Left ventricle myocardium superior (tissue), 1 donor: ENCODE results near the gene FHL5. TPM values are rescaled to one million over a fixed set of nuclear protein-coding genes. Genes with fewer than 3 reads are reported as not detected.
A peak's percentile ranks its signal among the peaks of the same experiment; 100 is the strongest.
"Not testable (repeated sequence)": the region's sequence is repeated elsewhere in the genome, so short reads cannot be mapped to it uniquely, and the experiment has no call there.

Experiments
- ATAC-seq: fragments of 200-7000 bp; cut with Tn5 transposase; one replicate; pipeline ENCODE4 v1.9.1; 2020; ENCODE audit warnings: mild to moderate bottlenecking, moderate library complexity
- DNase-seq: peaks from one replicate; pipeline ENCODE4 v3.0.0-alpha.2; 2020
- intact Hi-C: fragments of 100-400 bp; cut with micrococcal nuclease; formaldehyde crosslinking; loops from one replicate; pipeline ENCODE4 v1.11.0; 2022
- total RNA-seq: library from RNA; stranded (reverse); fragmentation: NEBNext Ultra II Directional; extraction: Animal tissue kit (Norgen Biotek cat#: 25700); gene quantifications from one replicate; pipeline ENCODE4 v1.2.1, GENCODE V29; 2021
- donor health status: DM: no; HTN: yes; CAD: no; lungs with severe emphysema.

Gene FHL5
- total RNA-seq, 1 donor from 2014 or later = 6.9 TPM

DNA sequence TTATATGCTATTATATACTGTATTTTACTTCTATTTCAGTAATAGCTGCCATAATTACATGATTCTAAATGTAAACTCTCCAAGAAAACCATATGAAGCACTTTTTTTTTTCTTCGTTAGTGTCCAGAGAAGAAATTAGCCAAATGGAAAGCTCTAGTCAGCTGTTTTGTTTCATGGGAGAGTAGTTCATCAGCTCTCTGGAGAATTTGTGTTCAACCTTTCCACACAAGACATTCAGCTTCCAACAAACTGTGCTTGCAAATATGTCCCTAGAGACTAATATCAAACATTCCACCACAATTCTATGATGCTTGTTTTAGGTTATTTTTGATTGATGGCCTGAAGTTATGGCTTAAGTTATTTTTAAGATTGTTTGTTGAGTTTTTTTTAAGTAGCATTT is 19.5 kb downstream of the FHL5 start:
- intact Hi-C loops = no loop called here
- peak; percentile 39 for ATAC-seq
- no peak for DNase-seq

DNA sequence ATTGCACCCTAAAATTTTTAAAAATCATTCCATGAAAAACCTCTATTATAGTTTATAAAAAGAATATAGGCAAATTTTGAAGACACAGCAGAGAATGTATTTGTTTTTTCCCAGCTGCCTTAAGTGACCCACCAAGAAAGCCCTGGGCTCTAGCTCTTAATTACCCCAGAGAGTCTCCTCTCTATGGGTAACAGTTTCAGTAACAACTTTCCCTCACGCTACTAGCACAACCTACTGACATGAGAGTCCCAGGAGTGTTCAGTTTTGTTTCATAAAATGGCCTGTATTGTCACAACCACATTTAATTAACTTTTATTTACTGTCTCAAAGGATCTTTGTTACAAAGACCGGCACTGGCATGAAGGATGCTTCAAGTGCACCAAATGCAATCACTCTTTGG is 41.5 kb downstream of the FHL5 start:
- intact Hi-C loops = no loop called here
- ATAC-seq (no peak), DNase-seq (no peak)

DNA sequence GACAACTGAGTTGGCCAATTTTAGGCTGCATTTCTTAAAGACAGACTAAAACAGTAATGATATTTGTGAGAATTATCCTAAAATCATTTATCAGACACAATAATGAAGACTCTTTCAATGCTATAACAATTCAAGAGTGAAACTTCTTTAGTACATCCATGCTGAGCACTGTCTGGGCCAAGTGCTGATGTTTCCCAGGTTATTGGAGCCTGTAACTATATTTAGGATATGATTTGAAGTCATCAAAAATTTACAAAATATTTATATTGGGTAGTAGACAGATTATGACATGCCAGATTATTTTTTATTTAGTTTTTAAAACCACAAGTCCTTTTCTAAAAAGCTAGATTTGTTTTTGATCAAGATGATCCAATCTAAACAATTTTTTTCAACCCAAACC is 45.1 kb downstream of the FHL5 start:
- DNase-seq (no peak), ATAC-seq (no peak)
- intact Hi-C loops = no loop called here

DNA sequence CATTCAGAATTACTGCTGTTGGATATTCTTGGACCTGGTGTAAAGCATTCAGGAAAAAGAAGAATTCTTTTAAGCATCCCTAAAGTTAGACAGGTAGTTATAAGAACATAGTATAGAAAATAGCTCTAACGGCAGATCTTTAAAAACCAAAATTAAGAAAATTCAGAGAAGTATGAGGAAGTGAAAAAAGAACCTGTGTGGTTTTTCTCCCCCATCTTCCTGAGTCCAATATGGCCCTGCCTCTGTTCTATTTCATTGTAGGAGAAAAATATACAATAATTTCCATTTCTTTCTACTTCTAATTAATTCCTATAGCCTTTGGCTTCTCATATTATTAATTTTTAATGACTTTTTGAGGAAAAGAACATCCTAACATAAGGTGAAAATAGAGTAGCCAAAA is 47.1 kb downstream of the FHL5 start:
- ATAC-seq (no peak), DNase-seq (no peak)
- intact Hi-C loops = no loop called here

DNA sequence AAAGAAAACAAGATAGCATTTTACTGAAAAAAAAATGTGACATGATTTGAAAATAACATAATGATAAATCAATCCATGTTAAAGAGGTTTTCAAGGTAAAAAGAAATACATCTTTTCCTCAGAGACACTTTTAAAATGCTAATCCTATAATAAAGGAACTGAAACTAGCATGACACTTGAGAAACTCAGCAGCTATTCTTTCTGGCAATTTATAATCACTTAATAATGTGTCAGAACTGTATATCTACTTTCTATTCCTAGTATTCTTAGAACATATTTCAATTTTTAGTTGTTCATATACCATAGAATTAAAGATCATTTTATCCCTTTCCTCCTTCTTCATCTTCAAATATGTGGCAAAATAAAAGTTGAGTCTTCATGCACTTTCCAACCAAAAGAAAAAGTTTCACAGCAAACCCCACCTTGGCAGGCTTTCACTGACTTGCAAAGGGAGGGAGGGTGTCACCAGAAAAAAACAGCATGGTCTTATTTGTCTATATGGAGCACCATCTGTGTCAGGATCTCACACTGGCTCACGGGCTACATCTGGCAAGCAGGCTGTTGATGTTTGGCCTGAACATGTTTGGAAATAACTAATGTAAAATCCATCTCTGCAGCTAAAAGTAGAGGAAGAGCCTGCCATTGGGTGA is 48.5 kb downstream of the FHL5 start:
- no peak for DNase-seq
- no peak for ATAC-seq
- intact Hi-C loops = no loop called here

DNA sequence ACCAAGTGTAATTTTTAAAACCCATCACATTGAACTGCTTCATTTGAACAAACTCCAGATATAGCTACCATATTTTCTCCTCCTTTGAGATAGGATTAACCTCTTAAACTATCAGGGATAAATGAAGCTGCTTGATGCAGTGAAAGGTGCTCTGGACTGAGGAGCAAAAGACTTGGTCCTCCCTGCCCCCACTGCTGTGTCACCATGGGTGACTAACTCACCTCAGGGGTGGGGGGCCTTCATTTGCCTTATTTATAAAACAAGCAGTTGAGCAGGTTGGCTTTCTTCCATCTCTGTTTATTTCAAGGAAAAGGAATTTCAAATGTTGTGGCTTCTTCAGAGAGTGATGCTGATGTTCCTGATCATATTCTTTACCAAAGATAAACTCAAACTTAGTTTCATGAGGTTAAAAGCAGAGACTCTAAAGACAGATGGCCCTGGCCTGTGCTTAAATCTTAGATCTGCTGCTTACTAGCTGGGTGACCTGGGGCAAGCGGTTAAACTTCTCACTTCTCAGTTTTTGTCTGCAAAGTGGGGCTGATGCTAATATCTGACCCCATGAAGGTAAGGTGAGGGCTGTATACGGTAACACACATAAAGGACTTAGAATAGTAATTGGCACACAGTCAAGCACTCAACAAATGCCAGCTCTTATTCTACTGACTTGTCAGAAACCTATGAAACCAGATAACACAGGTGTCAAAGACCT is 50.5 kb downstream of the FHL5 start:
- ATAC-seq = no peak
- intact Hi-C loops = no loop called here
- no peak for DNase-seq

DNA sequence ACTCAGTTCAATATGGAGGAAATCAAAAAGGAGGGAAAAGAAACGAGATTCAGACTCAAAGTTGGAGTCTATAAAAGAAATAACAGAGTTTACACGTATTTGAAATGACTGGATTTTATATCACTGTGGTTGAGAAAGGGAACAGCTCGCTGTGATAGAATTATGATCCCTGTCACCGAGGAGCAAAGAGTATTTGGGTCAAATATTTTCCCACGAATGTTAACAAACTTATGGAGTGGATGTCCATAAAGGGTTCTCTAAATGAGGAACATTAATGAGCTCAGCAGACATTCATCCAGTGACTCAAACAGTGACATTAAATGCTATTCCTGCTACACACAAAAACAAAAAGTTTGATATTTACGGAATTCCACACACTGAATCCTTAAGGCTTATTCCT is 57.9 kb downstream of the FHL5 start:
- DNase-seq = no peak
- intact Hi-C loops = no loop called here
- ATAC-seq = no peak

DNA sequence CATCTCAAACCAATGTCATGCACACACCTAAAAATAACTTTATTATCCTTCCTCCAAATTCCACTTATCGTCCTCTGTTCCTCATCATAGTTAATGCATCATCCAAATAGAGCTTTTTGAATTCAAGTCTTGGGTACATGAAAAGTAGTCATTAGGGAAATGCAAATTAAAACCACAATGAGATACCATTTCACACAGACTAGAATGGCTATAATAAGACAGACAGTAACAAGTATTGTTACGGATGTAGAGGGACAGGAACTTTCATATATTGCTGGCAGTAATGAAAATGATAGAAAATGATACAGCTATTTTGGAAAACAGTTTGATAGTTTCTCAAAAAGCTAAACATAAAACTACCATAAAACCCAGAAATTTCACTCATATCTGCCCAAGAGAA is 59.1 kb downstream of the FHL5 start:
- intact Hi-C loops = no loop called here
- no peak for ATAC-seq
- no peak for DNase-seq

DNA sequence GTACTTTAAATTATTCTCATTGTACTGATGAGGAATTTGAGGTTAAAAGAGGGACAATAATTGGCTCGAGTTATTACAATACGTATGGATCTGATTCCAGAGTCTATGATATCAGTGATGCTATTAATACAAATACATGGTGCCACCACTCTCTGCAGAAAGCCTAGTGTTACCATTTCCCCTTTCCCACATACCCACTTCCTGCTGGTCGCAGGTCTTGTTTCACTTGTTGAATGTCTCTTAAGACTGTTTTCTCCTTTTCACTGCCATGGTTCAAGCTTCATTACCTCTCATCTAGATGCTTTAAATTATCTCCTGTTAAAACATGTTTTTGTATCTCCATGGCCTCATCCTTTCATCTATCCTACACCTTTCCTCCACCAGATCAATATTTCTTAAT is 62.0 kb downstream of the FHL5 start:
- ATAC-seq (no peak), DNase-seq (no peak)
- intact Hi-C loops = loop anchor here (5.0 kb wide), 1 partner anchor 432 kb away; no protein-coding TSS in a partner anchor

DNA sequence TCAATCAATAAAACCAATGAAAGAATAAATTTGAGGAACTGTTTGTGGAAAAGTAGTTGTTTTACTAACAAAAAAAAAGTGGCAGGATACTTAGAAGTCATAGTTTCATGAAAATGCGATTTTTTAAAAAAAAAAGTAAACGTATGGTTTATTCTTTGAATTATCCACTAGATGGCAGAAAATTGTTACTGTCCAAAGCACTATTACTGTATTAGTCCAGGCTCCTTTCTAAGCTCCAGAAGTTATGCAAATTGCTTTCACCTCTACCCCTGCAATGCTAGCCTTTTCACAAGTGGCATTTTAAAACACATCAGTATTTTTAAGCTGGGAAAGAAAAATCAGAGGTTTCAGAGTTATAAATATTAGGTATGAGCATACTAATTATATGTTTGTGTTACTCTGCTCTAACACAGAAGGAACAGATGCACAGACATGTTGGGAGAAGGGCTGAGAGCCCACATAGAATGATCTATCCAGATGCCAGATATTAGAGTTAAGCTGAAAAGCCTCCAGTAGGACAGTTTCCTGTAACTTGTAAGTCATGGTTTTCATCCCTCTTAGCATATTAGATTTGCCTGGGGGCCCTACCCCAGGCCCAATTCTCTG is 63.9 kb downstream of the FHL5 start:
- ATAC-seq (peak; percentile 50), DNase-seq (no peak)
- intact Hi-C loops = loop anchor here (5.0 kb wide), 1 partner anchor 430 kb away; no protein-coding TSS in a partner anchor

DNA sequence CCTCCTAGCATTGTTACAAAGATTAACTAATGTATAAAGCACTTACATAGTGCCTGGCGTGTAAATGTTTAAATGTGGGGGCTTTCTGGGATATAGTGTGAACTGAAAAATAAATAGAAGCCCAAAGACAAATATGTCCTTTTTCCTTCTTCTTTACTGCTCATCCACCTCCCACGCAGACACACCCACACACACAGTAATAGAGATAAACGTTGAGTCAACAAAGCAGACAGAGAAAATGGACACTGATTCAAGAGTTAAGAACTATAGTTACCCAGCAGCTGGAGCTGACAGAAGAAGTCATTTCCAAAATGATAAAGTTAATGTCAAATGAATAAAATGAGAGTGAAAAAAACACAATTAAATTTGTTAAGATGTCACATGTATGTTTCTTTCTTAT is 68.3 kb downstream of the FHL5 start:
- intact Hi-C loops = no loop called here

DNA sequence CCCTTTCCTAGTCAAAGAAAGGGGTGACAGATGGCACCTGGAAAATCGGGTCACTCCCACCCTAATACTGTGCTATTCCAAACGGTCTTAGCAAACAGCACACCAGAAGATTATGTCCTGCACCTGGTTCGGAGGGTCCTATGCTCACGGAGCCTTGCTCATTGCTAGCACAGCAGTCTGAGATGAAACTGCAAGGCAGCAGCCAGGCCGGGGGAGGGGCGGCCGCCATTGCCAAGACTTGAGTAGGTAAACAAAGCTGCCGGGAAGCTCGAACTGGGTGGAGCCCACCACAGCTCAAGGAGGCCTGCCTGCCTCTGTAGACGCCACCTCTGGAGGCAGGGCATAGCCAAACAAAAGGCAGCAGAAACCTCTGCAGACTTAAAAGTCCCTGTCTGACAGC is 75.1 kb downstream of the FHL5 start:
- ATAC-seq, intact Hi-C loops, DNase-seq: not testable (repeated sequence)

More for the DNA sequence above, 68.3 kb downstream of the FHL5 start:
- no peak for ATAC-seq
- DNase-seq = no peak

DNA sequence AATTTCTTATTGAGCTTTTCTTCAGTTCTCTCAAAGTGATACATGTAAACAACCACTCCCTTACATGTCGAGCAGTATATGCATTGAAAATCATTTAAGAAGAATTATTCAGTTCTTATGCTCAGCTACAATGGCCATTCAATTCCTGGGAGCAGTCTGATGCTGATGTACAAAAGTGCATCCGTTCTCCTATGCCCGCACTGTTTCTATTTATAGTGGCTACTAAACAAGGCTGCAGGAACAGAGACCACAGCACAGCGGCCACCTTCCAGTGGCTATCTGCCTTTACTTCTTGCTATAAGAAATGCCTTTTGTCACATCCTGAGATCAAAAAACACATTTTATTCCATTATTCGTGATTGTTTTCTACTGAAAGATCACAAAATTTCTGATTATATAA is 82.2 kb downstream of the FHL5 start:
- DNase-seq (no peak), ATAC-seq (peak; percentile 52)
- intact Hi-C loops = no loop called here

DNA sequence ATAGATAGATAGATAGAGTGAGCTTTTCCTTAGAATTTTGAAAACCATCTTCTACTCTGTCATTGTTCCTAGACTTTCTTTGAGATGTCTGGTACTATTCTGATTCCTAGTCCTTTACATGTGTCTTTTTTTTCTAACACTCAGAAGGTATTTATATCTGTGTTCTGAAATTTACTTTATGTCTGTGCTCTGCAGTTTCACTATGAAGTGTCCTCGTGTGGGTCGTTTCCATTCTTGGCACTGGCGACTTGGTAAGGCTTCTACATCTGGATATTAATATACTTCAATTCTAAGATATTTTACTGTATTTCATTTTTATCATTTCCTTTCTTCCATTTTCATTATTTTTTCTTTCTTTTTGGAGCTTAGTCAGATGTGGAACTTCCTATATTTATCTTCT is 87.0 kb downstream of the FHL5 start:
- intact Hi-C loops = no loop called here
- ATAC-seq (no peak), DNase-seq (no peak)

DNA sequence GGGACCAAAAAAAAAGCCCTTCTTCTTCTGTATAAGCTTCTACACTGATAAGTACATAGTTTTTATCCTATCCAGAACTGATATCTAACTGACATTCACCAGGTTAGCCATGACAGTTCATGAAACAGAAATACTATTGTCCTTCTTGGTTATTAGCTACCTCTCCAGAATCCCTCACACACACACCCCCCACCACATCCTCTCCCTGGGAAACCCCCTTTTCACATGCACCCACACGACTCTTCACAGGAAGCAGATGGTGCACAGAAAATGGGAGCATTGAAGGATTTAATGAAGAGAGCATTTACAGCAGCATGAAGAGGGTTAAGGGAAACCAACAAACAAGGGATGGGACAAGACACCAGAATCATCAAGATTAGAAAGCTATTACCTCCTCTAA is 88.9 kb downstream of the FHL5 start:
- DNase-seq = no peak
- intact Hi-C loops = no loop called here
- ATAC-seq = no peak

DNA sequence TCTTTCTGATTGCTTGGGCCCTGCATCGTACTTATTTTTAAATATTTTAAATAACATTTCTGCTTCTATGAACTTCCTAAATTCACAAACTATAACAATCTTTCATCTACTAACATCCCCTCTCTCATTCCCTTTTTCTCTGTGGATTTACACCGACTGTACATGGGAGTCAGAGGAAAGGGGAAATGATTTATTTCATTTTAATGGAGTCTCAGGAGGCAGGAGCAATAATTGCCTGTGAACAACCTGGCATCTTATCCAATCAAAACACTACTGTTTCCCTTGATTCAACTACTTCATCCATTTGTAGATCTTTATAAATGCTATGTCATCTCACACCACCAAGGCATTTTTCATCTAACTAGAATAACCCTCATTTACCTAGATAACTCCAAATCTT is 89.6 kb downstream of the FHL5 start:
- no peak for DNase-seq
- intact Hi-C loops = no loop called here
- ATAC-seq = no peak

DNA sequence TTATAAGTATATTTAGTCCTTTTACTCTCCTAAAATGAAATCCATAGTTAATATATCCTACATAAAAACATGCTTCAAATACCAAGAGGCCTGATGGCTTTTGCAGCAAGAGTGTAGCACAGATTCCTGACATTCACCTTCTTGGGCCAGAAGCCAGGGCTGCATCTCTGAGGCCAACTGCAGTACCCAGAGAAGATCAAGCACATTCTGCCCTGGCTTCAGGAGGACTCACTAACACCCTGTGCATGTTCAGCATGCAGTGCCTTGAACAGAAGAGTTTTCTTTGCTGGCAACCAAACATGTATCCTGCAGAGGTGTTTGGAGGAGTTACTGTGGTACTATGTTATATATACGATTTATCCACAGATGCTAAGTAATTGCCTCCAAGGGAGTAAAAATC is 90.3 kb downstream of the FHL5 start:
- DNase-seq (no peak), ATAC-seq (no peak)
- intact Hi-C loops = no loop called here

DNA sequence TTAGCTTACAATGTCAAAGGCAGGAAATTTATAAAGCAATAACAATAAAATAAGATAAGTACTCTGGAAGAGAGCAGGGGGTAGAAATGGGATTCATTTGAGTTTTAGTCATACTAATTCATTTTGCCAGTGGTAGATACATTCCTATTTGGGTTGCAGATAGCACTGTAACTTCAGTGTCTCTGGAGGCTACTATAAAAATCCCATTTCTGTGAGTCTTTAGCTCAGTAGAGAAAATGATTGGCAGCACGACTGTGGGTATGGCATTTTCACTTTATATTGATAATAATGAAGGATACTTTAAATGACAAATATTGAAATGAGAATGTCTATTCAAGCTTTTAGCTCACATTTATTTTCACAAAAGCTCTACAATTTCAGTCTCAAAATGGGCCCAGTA is 93.6 kb downstream of the FHL5 start:
- ATAC-seq (no peak), DNase-seq (no peak)
- intact Hi-C loops = no loop called here

DNA sequence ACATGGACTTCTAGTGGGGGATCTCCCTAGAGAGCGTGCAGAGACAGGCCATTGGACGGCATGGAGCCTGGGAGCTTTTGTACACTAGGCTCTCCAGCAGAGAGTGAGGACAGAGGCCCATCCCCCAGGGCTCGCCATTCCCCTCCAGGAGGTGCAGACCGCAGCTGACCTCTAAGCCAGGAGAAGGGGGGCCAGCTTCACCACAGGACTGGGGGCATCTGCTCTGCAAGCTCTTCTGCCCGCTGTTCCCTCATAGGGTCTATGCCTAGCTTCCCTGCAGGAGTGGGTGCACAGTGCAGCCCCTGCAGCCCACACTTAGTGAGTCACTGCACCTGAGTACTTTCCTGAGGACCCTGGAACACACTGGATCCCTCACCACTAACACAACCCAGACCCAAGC is 94.4 kb downstream of the FHL5 start:
- DNase-seq = no peak

DNA sequence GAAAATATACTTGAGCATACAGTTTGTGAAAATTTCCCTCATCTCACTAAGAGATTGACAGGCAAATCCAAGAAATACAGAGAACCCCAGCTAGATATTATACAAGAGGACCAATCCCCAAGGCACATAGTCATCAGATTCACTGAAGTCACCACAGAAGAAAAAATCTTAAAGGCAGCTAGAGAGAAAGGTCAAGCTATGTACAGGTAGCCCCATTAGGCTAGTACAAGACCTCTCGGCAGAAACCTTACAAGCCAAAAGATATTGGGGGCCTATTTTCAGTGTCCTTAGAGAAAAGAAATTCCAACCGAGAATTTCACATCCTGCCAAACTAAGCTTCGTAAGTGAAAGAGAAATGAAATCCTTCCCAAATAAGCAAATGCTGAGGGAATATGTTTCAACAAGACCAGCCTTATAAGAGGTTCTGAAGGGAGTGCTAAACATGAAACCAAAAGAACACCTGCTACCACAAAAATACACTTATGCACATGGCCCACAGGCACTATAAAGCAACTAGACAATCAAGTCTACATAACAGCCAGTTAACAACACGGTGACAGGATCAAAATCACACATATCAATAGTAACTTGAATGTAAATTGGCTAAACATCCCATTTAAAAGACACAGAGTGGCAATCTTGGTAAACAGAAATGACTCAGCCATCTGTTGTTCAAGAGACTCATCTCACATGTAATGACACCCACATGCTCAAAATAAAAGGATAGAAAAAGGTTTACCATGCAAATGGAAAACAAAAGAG is 96.3 kb downstream of the FHL5 start:
- DNase-seq = no peak
- ATAC-seq = no peak
- intact Hi-C loops = no loop called here

More for the DNA sequence above, 94.4 kb downstream of the FHL5 start:
- no peak for ATAC-seq
- intact Hi-C loops = no loop called here
